ENCODE data around the gene HAGHL.

DNA sequence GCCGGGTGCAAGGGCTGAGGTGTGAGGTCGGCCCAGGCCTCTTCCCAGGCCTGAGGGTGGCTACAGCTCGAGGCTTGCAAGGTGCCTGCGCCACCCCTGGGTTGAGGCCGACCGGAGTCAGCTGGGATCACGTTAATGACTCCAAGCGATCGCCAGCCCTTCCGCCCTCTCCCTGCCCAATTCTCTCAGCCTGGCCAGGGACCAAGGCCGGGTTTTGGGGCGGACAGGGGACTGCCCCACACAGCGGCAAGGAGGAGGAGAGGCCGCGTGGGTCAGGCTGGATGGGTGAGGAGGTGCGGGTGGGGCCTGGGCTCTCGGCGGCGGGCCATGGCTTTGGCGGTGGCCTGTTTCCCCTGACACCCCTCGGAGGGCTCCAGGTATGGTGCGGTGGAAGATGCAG, 33.5 kb upstream of the HAGHL start:
- TF ChIP-seq, protein P1, sequence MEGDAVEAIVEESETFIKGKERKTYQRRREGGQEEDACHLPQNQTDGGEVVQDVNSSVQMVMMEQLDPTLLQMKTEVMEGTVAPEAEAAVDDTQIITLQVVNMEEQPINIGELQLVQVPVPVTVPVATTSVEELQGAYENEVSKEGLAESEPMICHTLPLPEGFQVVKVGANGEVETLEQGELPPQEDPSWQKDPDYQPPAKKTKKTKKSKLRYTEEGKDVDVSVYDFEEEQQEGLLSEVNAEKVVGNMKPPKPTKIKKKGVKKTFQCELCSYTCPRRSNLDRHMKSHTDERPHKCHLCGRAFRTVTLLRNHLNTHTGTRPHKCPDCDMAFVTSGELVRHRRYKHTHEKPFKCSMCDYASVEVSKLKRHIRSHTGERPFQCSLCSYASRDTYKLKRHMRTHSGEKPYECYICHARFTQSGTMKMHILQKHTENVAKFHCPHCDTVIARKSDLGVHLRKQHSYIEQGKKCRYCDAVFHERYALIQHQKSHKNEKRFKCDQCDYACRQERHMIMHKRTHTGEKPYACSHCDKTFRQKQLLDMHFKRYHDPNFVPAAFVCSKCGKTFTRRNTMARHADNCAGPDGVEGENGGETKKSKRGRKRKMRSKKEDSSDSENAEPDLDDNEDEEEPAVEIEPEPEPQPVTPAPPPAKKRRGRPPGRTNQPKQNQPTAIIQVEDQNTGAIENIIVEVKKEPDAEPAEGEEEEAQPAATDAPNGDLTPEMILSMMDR (IDR thresholded peaks at IDR 0.05) = no peak
- no peak for TF ChIP-seq POLR2A (IDR thresholded peaks at IDR 0.05)

Measured in adrenal gland (tissue), 5 donors.